IPS-18c (cell line): ENCODE results near the gene NCK2.

Source experiments
- H3K4me3 ChIP-seq: 2 replicates; pipeline ENCODE4 v1.7.0; 2013; ENCODE audit warnings: low read depth, mild to moderate bottlenecking, low read length, moderate library complexity; ENCODE audit not compliant: insufficient read depth
- H3K9me3 ChIP-seq: one replicate; pipeline ENCODE4 v1.6.1; 2013; ENCODE audit warnings: mild to moderate bottlenecking, low read length, moderate library complexity; ENCODE audit not compliant: control insufficient read depth, insufficient read depth

The NCK2 gene

DNA sequence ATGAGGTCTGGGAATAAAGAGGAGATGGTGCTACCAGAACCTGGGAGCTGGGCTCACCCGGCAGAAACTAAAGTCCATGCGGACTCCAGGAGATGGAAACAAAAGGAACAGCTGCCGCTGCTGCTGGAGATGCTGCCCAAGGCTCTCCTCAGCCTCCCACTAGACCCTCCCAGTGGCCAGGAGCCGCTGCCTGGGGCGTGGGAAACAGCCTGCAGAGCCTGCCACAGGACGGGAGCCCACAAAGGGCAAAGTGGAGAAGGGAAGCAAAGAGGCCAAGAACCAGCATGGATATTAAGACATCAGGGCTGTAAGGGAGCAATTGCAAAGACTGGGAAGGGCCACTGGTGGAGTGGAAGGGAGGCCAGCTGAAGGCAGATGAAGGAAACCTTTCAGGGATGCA is 179.6 kb downstream of the NCK2 start:
- H3K9me3 ChIP-seq, result no peaks in the 10 kb centered on the region

DNA sequence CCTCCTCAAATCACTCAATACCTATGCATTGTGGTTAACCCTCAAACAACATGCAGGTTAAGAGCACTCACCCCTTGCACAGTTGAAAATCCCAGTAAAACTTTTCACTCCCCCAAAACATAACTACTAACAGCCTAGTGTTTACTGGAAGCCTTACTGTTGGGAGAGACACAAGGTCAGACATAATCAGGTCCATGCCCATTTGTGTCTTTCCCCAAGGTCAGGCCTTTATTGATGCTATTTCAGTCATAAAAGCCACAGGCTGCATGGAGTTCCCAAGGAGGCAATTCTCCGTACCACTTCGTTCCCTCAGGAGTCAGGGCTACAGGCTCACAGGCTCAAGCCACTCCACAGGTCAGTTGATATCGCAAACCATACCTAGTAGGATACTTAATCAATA is 180.2 kb downstream of the NCK2 start:
- H3K9me3 ChIP-seq, result no peaks in the 10 kb centered on the region
- no peak overlapping the region for H3K4me3 ChIP-seq

More for the DNA sequence above, 179.6 kb downstream of the NCK2 start:
- no peak overlapping the region for H3K4me3 ChIP-seq

DNA sequence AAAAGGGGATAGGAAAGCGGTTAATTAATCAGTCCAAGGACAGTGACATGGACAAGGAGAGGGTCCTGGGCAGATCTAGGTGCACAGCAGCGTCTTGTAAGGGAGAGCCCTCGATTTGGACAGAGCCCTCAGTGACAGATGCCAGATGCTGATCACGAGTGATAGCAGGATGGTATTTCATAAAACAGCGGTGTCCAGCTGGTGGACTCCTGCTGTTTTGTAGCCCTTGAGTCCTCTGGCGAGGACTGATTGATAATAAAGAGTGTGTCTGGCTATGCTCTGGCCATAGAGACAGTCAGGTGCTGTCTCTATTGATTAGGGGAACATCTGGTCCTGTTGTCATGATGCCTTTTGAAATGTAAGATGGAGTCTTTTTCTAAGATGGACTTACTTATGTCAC is 180.7 kb downstream of the NCK2 start:
- no peak overlapping the region for H3K4me3 ChIP-seq
- no peaks in the 10 kb centered on the region for H3K9me3 ChIP-seq

DNA sequence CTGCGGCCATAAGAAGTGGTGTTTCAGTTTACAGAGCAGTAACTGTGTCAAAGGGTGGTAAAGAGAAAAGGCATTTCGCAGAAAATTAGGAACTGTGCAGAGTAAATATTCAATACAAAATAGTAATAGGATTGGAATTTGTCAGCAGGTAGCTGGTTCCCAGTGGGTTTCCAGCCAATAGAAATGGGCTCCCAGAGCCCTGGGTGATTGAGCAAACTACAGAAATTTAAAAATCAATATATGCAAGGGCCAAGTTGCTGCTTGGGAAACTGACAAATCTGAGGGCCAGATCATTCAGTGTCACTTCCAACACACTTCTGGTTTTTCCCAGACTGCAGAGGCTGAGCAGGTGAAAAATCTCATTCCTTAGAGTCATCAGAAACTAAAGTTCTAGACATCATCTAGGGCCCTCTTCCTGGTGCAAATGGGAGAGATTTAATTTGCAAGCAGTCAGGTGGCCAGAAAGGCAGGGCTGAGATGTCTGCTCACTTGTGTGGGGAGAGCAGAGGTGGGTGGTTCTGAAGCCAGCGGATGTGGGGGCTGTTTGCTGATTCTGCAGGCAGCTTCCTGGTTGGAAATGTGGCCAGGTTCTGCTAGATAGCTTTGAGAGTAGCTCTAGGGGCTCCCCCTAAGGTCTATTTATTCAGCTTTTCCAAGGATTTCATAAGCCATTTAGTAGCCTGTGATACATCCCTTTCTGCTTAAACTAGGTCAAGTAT is 182.4 kb downstream of the NCK2 start:
- Histone ChIP-seq H3K4me3 (no peak overlapping the region), H3K9me3 (no peaks in the 10 kb centered on the region)

DNA sequence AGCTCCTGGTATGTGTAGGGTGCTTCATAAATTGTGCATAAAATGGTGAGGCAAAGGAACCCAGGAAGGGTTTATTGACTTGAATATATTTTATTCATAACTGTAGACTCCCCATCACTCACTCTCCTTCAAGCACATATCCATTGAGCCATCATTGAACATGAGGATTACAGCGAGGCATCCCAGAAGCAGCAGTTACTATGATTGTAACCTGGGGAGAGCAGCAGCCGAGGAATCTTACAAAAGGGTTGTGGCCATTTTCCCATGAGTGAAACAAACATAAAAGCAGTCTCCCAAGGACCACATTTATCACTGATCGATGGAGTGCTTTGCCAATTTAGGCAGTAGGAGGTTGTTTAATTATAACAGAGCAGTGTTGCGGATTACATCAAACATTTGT is 183.4 kb downstream of the NCK2 start:
- Histone ChIP-seq H3K9me3 (no peaks in the 10 kb centered on the region), H3K4me3 (no peak overlapping the region)

DNA sequence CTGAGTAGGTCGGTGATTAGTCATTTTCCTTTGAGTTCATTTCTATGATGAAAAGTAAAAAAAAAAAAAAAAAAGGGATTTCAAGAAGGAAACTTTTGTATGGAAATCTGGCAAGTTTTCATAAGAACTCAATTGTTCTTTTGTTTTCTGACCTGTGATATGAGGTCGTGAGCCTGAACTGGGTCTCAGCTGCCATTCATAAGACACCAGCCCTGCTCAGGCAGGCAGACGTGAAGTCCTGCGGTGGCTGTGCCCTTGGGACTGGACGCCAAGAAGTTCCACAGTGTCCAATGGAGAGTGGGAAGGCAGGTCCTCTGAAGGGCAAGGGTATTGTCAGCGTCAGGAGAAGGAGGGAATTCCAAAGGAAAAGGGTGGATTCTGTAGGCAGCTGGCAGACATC is 183.9 kb downstream of the NCK2 start:
- Histone ChIP-seq H3K9me3 (peaks cover 4% of the 10 kb centered on the region), H3K4me3 (no peak overlapping the region)

DNA sequence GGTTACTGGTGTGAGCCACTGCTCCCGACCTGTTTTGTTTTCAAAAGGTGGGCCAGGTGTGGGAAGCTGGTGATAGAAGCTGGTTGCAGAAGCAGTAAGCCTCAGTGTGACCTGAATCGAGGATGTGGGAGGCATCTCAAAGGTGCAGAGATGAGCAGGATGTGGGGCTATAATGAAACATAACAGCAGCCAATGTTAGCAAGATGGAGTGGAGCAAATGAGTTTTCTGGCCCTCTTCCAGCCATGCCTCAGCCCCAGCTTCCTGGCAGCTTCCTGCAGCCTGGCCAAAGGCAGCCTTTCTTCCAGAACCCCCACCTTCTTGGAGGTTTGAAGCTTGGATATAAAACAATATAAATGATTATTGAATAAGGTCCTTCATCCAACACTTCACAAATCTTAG is 184.8 kb downstream of the NCK2 start:
- Histone ChIP-seq H3K4me3 (no peak overlapping the region), H3K9me3 (peaks cover 7% of the 10 kb centered on the region)

DNA sequence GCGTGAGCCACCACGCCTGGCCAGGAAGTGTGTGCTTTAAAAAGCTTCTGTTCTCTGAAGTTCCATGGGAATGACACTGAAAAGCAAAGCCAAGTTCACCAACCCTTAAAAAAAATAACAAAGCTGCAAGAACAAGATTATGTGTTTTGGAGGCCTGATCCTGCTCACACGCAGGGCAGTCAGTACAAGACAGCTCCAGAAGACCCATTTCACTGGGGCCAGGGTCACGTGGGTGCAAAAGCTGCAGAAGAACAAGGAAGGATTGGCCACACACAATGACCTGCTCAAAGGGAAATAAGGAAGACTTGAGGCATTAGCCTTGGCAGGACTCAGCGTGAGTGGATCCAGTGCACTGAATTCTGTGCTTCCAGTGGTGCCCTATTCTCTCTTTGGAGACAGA is 187.9 kb downstream of the NCK2 start:
- Histone ChIP-seq H3K4me3 (no peak overlapping the region), H3K9me3 (peaks cover 7% of the 10 kb centered on the region)

DNA sequence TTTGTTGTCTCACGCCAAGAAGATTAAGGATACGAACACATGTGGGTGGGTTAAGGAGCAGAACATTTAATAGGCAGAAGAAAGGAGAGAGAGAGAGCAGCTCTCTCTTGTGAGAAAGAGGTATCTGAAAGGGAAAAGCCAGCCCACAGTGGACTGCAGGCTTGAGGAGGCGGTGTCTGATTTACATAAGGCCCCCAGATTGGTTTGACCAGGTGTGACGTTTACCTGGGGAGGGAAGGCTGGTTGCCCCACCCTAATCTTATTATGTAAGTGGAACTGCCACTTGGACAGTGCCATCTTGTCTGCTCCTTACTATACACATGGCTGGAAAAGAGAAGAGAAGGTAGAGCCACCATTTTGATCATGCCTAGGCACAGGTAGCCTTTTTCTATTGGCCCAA is 189.2 kb downstream of the NCK2 start:
- peaks cover 7% of the 10 kb centered on the region for H3K9me3 ChIP-seq
- no peak overlapping the region for H3K4me3 ChIP-seq

DNA sequence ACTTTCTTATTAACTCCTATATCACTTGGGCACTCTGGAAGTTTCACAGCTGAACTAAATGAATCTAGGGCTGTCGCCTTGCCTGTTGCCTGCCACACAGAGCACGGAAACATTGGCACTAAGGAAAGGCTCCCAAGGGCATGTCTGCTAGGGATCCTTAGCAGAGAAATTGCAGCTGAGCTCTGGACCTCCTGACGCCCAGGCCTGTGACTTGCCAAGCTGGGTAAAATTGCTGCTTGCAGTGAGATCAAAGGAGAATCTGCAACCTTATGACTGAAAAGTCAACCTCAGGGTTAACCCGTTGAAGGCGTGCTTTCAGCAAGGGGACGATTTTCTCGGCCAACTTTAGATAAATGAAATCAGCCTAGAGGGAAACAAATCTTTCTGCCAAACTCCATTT is 189.8 kb downstream of the NCK2 start:
- no peak overlapping the region for H3K4me3 ChIP-seq
- peaks cover 7% of the 10 kb centered on the region for H3K9me3 ChIP-seq

DNA sequence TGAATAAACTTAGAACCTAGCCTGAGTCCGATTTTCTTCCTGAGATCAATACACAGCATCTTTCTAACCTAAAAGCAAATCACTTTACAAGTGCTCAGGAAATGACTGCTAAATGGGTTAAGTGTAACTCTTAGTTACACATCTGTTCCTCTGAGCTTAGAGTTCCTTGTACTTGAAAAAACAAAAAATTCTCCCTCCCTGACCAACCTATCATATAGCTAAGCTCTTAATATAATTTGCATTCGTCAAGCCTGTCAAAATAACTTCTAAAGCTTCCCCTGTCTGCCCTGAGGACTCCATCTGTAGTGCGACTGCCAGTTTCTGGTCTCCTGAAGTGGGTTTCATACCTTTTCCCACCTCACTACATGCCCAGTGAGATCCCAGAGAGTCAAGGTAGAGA is 190.4 kb downstream of the NCK2 start:
- Histone ChIP-seq H3K9me3 (peaks cover 7% of the 10 kb centered on the region), H3K4me3 (no peak overlapping the region)

DNA sequence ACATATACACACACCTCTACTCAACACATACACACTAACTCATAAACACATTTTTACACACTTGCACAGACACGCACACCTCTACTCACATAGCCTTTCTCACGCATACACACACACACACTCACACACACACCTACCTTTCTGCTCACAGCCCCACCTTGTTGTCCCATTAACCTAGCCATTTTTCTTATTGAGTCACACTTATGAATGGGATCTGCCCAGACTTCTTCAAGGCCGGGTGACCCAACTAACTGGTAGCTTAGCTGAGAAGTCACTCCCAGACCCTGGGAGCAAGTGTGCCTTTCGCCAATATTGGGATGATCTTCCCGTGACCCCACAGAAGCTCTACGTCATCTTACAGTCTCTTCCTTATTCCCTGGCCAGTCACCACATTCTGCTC is 192.2 kb downstream of the NCK2 start:
- H3K4me3 ChIP-seq, result no peak overlapping the region
- H3K9me3 ChIP-seq, result peaks cover 10% of the 10 kb centered on the region

DNA sequence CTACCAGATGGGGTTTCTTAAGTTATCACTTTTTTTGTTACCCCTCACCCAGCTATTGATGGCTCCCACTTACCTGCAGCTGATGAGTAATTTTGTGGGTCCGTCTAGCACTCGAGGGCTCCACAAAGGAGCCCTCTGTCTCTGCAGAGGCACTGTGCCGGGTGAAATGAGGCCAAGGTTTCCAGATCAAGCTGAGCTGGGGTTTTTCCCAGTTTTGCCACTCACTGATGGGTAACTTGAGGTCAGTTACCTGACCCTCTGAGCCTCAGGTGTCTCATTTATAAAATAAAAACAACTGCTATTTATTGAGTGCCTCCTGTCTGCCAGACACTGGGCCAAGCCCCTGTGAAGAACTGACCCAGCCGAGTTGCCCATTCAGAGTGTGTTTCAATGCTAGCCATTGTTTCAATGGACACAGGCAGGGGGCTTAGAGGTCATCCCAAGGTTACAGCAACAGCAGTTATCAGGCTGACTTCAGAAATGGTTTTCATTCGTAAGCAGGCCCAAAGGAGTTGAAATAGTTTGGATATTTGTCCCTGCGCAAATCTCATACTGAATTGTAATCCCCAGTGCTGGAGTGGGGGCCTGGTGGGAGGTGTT is 192.9 kb downstream of the NCK2 start:
- Histone ChIP-seq H3K9me3 (peaks cover 10% of the 10 kb centered on the region), H3K4me3 (no peak overlapping the region)
